Heart left ventricle (tissue), 16 donors: ENCODE results near the gene IGBP1. TPM values are rescaled to one million over a fixed set of nuclear protein-coding genes. Genes with fewer than 3 reads are reported as not detected.

ENCODE experiments used
- ATAC-seq, 4 donors: fragments of 200-7000 bp; cut with Tn5 transposase; one replicate each; pipeline ENCODE4 v1.9.1; 2020 to 2022; ENCODE audit warnings: moderate library complexity in 4 of 4, mild to moderate bottlenecking in 3 of 4, moderate number of reproducible peaks in 1 of 4
- DNase-seq, 5 donors: peaks; one replicate each; pipeline ENCODE4 v3.0.0-alpha.2; 2020
- H3K27ac ChIP-seq, 12 donors: fragments of 200-600 bp; sonication (generic) in 4 of 12; one replicate each; pipeline versions ENCODE4 v1.5.0 to v1.8.0; 2016 to 2022; ENCODE audit warnings: mild to moderate bottlenecking in 2 of 12
- H3K27me3 ChIP-seq, 9 donors: fragments of 200-600 bp; sonication (generic) in 2 of 9; one replicate each; pipeline versions ENCODE4 v1.5.1 to v1.8.0; 2016 to 2022; ENCODE audit warnings: mild to moderate bottlenecking in 3 of 9
- H3K36me3 ChIP-seq, 9 donors: fragments of 200-600 bp; sonication (generic) in 2 of 9; one replicate each; pipeline versions ENCODE4 v1.5.0 to v1.8.0; 2018 to 2022; ENCODE audit warnings: mild to moderate bottlenecking in 2 of 9
- H3K4me1 ChIP-seq, 12 donors: fragments of 200-600 bp; sonication (generic) in 4 of 12; one replicate each; pipeline versions ENCODE4 v1.5.0 to v1.8.0; 2016 to 2022; ENCODE audit warnings: mild to moderate bottlenecking in 3 of 12
- H3K4me3 ChIP-seq, 12 donors: fragments of 200-600 bp; sonication (generic) in 4 of 12; one replicate each; pipeline versions ENCODE4 v1.5.0 to v1.8.0; 2017 to 2022; ENCODE audit warnings: mild to moderate bottlenecking in 9 of 12, moderate library complexity in 4 of 12
- H3K9me3 ChIP-seq, 12 donors: fragments of 200-600 bp; sonication (generic) in 4 of 12; one replicate each; pipeline versions ENCODE4 v1.5.0 to v1.8.0; 2016 to 2022; ENCODE audit warnings: mild to moderate bottlenecking in 1 of 12
- CTCF ChIP-seq, 12 donors: fragments of 200-600 bp; sonication (generic) in 4 of 12; IDR thresholded peaks; one replicate each; pipeline versions ENCODE4 v1.5.0 to v1.8.0; 2018 to 2022; ENCODE audit warnings: antibody characterized with exemption in 12 of 12, mild to moderate bottlenecking in 5 of 12
- POLR2A ChIP-seq, 2 donors: fragments of 450-650 bp; IDR thresholded peaks; one replicate each; pipeline ENCODE4 v1.6.1; 2017; ENCODE audit warnings: antibody characterized with exemption in 2 of 2, mild to moderate bottlenecking in 2 of 2, moderate library complexity in 2 of 2
- WGBS, 4 donors: extraction: QIAGEN DNeasy Blood & Tissue Kit in 2 of 4; methylation state at CpG; one replicate each; pipeline versions ENCODE4 v1.1.5 to v1.1.7; 2013 to 2018; 5-methylcytosine and 5-hydroxymethylcytosine counted together
- intact Hi-C, 10 donors: fragments of 100-400 bp; cut with DNase I; formaldehyde crosslinking; loops; one replicate each; pipeline versions ENCODE4 v1.11.1 to v1.14.2; 2022
- polyA plus RNA-seq, 2 donors: library from polyadenylated mRNA; stranded (reverse); fragments of 200-250 nt; gene quantifications; one replicate each; pipeline ENCODE4 v1.2.3, GENCODE V29; 2013
- total RNA-seq, 9 donors: library from RNA; depleted of rRNA in 2 of 9; stranded (reverse); fragments of >200 nt in 2 of 9; fragmentation: NEBNext Ultra II Directional in 3 of 9; extraction: Animal tissue kit (Norgen Biotek cat#: 25700) in 3 of 9; gene quantifications; one replicate each; pipeline versions ENCODE4 v1.1.0 to v1.2.4, GENCODE V29; 2016 to 2023
- donor health status: ischemic (EF 13 %, LVEDD 7.1; RV severe dilation, severe dysfunction).
- donor health status: healthy with polysubstance abuse.
- donor health status: DM: no; HTN: yes; CAD: no.
- donor health status: DM: no; HTN: no; CAD: no.
- donor health status: ischemic (EF 25% LVEDD 6.9; RV normal size, moderate dysfunction).
- donor health status: ischemic (EF 25% LVEDD 5.7; RV mildly dilated, moderate dysfunction).
- donor health status: healthy.
- donor health status: DM: yes; HTN: yes; CAD: no.
- donor health status: ischemic (EF 35%, LVEDD 5.7; RV mildly dilated, moderate dysfunction).
- donor health status: nonischemic (EF 11% LVEDD 7.7; RV severe dilation, severe dysfunction).
- donor health status: DM: yes; HTN: yes; CAD: no.
- donor health status: PGD.
- donor health status: ischemic (EF 29% LVEDD 5.4; RV normal size, mild dysfunction).
- donor health status: nonischemic (EF 23%, LVEDD 6.1; RV moderate dilation, normal function).

The IGBP1 gene
- total and polyA plus RNA-seq, 11 donors: 28.2 to 56.5 (median 45.5) TPM

- no peak for TF ChIP-seq POLR2A (IDR thresholded peaks at IDR 0.05)
- no peak for TF ChIP-seq CTCF (IDR thresholded peaks at IDR 0.05)
- intact Hi-C loops: no loop called here
- H3K27ac ChIP-seq: no peak within 1 kb of the TSS
- DNase-seq (no peak), ATAC-seq (no peak)
- peaks cover 0 to 6% (median 0%) of the 10 kb centered on the region in 9 donors for H3K27me3 ChIP-seq
- WGBS, 4 donors: 50 to 60% (median 57%) methylated on average over 7 of the region's 7 CpGs
- no peaks in the 10 kb centered on the region for H3K36me3 ChIP-seq
- no peaks in the 10 kb centered on the region for H3K4me1 ChIP-seq
- no peaks in the 10 kb centered on the region for H3K9me3 ChIP-seq
- no peak within 1 kb of the TSS for H3K4me3 ChIP-seq
Observed at GRCh38 chrX:70176938-70177533, 43.8 kb downstream of the IGBP1 start, which contains the start of gene DGAT2L6. DGAT2L6 (plus strand) TSS chrX:70177483; CDS start chrX:70177583, 100 bp downstream.

DNA sequence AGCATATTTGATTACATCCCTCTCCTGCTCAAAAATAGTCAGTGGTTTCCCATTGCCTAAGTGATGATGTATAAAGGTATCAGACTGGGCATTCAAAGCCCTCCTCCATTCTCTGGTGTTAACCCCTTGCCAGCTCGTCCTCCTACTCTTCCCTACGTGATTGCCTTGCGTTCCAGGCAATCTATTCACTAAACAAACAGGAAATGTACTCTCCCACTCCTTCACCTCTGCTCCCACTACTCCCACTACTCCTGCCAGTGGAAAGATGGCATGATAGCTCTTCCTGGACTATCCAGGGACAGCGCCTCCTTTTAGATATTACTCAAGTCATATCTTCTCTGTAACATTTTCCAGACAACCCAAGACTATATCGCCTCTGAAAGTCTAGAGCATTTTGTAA is 49.8 kb downstream of the IGBP1 start:
- TF ChIP-seq POLR2A (IDR thresholded peaks at IDR 0.05) (no peak), CTCF (IDR thresholded peaks at IDR 0.05) (no peak)
- Histone ChIP-seq H3K4me1 (no peaks in the 10 kb centered on the region), H3K27ac (no peak overlapping the region), H3K9me3 (no peaks in the 10 kb centered on the region), H3K27me3 (peaks cover 0 to 27% (median 0%) of the 10 kb centered on the region in 9 donors), H3K36me3 (no peaks in the 10 kb centered on the region), H3K4me3 (no peak overlapping the region)
- 63 to 81% (median 70%) methylated on average over 5 of the region's 5 CpGs for WGBS, 4 donors
- no peak for DNase-seq
- ATAC-seq: no peak
- intact Hi-C loops: no loop called here

GRCh38 chrX:70190225-70190624 is 57.0 kb downstream of the IGBP1 start:
- intact Hi-C loops: loop anchor here in 2 of 10 donors (10.0 kb wide), 2 partner anchors 75 to 245 kb away; partner anchors contain the start of genes ARR3 (in 2 of the 2) and P2RY4 (in 2 of the 2)
- TF ChIP-seq CTCF (IDR thresholded peaks at IDR 0.05) (no peak), POLR2A (IDR thresholded peaks at IDR 0.05) (no peak)
- Histone ChIP-seq H3K27me3 (peaks cover 0 to 28% (median 0%) of the 10 kb centered on the region in 9 donors), H3K4me1 (no peaks in the 10 kb centered on the region), H3K4me3 (no peak overlapping the region), H3K36me3 (no peaks in the 10 kb centered on the region), H3K9me3 (peaks cover 0 to 17% (median 0%) of the 10 kb centered on the region in 12 donors), H3K27ac (no peak overlapping the region)
- no peak for ATAC-seq
- no peak for DNase-seq

DNA sequence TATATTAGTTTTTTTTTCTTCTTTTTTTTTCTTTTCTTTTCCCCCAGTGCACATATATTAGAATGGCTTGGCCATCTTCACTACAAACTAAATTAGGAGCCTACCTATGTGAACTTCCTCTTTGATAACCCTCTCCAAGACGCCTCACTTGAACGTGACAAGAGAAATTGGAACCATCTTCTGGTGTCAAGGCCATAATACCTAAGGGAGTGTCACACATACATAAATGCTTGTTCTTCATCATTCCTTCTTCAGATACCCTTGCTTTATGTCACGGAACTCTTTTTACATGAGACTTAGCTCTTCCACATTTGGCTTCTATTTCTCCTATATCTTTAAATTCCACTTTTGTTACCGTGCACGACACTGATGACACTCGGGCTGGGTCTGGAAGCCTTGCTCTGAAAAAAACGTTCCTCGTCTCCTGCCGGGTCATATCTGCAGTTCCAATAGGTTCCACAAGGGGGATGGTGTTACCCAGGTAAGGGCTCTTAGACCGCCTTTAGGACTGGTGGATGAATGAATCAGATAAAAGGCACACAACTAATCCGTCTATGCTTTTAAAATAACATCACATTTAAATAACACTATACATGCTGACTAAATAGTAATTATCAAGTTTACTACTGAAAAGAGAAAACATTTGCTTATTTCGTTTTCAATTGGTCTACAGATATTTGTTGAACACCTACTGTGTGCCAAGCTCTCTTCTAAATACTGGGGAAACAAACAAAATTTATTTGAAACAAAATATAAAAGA is 63.9 kb downstream of the IGBP1 start:
- peak in 2 of 5 donors; percentile 14 to 18 for DNase-seq

More for the DNA sequence above, 63.9 kb downstream of the IGBP1 start:
- Histone ChIP-seq H3K9me3 (peaks cover 0 to 6% (median 0%) of the 10 kb centered on the region in 12 donors), H3K36me3 (no peaks in the 10 kb centered on the region), H3K27me3 (peaks cover 0 to 24% (median 0%) of the 10 kb centered on the region in 9 donors), H3K4me3 (no peak overlapping the region), H3K4me1 (no peaks in the 10 kb centered on the region), H3K27ac (no peak overlapping the region)
- WGBS, 4 donors: 7 to 22% (median 11%) methylated on average over 12 of the region's 12 CpGs
- intact Hi-C loops: loop anchor here in 5 of 10 donors (2.0 to 10.0 kb wide), 4 partner anchors 68 to 238 kb away; partner anchors contain the start of genes ARR3 (in 2 of the 5) and P2RY4 (in 2 of the 5)
- peak in 2 of 4 donors; percentile 36 to 50 for ATAC-seq
- TF ChIP-seq CTCF (IDR thresholded peaks at IDR 0.05) (peak; percentile 42 to 69 (median 52)), POLR2A (IDR thresholded peaks at IDR 0.05) (no peak)
